ENCODE data around the gene DISC1. TPM values are rescaled to one million over a fixed set of nuclear protein-coding genes. Genes with fewer than 3 reads are reported as not detected.

DISC1 gene
- total RNA-seq, 1 experiment from 2014 or later, result 1.8 TPM

- ATAC-seq (no peak), DNase-seq (ENCODE audit: low read depth, low spot score) (no peak)
- no peak overlapping the region for H3K27ac ChIP-seq (ENCODE audit: low read depth, low read length)
- no peak overlapping the region for H2AFZ ChIP-seq (ENCODE audit: low read depth, low read length, poor library complexity, severe bottlenecking)
- no peaks in the 10 kb centered on the region for H3K36me3 ChIP-seq (ENCODE audit: control insufficient read depth in 1 of 2, insufficient read depth in 2 of 2, low read length in 2 of 2)
- no peaks in the 10 kb centered on the region for H3K79me2 ChIP-seq (ENCODE audit: insufficient read depth, low read length)
- RAD21 ChIA-PET (ENCODE audit: low non-redundant PET in 1 of 2, low total read pairs in 2 of 2, uncharacterized antibody in 2 of 2, unreplicated experiment in 2 of 2), result no interaction called here
- CTCF ChIA-PET, result no interaction called here
- H3K9me2 ChIP-seq (ENCODE audit: insufficient read depth), result no peaks in the 10 kb centered on the region
- no peak overlapping the region for H3K4me2 ChIP-seq (ENCODE audit: low read length)
- POLR2A ChIA-PET, result no interaction called here
- H3K9me3 ChIP-seq (ENCODE audit: control insufficient read depth in 1 of 2, insufficient read depth in 1 of 2, low read depth in 1 of 2, low read length in 2 of 2), result no peaks in the 10 kb centered on the region
- H3K9ac ChIP-seq (ENCODE audit: low read length), result no peak overlapping the region
- no peaks in the 10 kb centered on the region for H4K20me1 ChIP-seq (ENCODE audit: insufficient read depth)
- no peaks in the 10 kb centered on the region for H3K4me1 ChIP-seq (ENCODE audit: control insufficient read depth in 1 of 2, insufficient read depth in 2 of 2, low read length in 2 of 2)
- TF ChIP-seq SRF (IDR thresholded peaks at IDR 0.05; ENCODE audit: low read depth) (no peak), YY1 (IDR thresholded peaks at IDR 0.05; ENCODE audit: extremely low read depth, insufficient replicate concordance, low read depth, low read length) (no peak), ZBTB33 (IDR thresholded peaks at IDR 0.05; ENCODE audit: extremely low read depth, insufficient replicate concordance, low read length) (no peak), ELF1 (IDR thresholded peaks at IDR 0.05; ENCODE audit: borderline replicate concordance, low read depth) (no peak), CEBPB (IDR thresholded peaks at IDR 0.05; ENCODE audit: low read depth) (no peak), TCF7L2 (IDR thresholded peaks at IDR 0.05; ENCODE audit: borderline replicate concordance, extremely low read depth, insufficient read depth, insufficient read length) (no peak)
- TF ChIP-seq, protein P1, sequence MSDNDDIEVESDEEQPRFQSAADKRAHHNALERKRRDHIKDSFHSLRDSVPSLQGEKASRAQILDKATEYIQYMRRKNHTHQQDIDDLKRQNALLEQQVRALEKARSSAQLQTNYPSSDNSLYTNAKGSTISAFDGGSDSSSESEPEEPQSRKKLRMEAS (IDR thresholded peaks at IDR 0.05), result no peak
- intact Hi-C loops (cut with micrococcal nuclease), result no loop called here
- no peaks in the 10 kb centered on the region for H3K27me3 ChIP-seq (ENCODE audit: insufficient read depth, low read length)
- no TSS peak for BruUV-seq (replicated peaks)
- no peak overlapping the region for H3K4me3 ChIP-seq (replicated peaks in 1 of 2; ENCODE audit: low read depth in 1 of 2, low read length in 2 of 2)
Measured at GRCh38 chr1:231964961-231965360, 338.4 kb downstream of the DISC1 start.

GRCh38 chr1:231965615-231966014, 339.0 kb downstream of the DISC1 start:
- intact Hi-C loops (cut with micrococcal nuclease), result no loop called here
- TF ChIP-seq, protein P2, sequence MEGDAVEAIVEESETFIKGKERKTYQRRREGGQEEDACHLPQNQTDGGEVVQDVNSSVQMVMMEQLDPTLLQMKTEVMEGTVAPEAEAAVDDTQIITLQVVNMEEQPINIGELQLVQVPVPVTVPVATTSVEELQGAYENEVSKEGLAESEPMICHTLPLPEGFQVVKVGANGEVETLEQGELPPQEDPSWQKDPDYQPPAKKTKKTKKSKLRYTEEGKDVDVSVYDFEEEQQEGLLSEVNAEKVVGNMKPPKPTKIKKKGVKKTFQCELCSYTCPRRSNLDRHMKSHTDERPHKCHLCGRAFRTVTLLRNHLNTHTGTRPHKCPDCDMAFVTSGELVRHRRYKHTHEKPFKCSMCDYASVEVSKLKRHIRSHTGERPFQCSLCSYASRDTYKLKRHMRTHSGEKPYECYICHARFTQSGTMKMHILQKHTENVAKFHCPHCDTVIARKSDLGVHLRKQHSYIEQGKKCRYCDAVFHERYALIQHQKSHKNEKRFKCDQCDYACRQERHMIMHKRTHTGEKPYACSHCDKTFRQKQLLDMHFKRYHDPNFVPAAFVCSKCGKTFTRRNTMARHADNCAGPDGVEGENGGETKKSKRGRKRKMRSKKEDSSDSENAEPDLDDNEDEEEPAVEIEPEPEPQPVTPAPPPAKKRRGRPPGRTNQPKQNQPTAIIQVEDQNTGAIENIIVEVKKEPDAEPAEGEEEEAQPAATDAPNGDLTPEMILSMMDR (IDR thresholded peaks at IDR 0.05 in 2 of 3, conservative IDR thresholded peaks at IDR 0.05 in 1 of 3; ENCODE audit: borderline replicate concordance in 1 of 3, insufficient read depth in 1 of 3, low read depth in 2 of 3, low read length in 2 of 3), result no peak
- TF ChIP-seq SRF (IDR thresholded peaks at IDR 0.05; ENCODE audit: low read depth) (no peak), CEBPB (IDR thresholded peaks at IDR 0.05; ENCODE audit: low read depth) (no peak), EZH2 (IDR thresholded peaks at IDR 0.05) (no peak), RAD21 (IDR thresholded peaks at IDR 0.05; ENCODE audit: low read depth) (no peak), JUND (IDR thresholded peaks at IDR 0.05) (no peak), FOSL1 (IDR thresholded peaks at IDR 0.05; ENCODE audit: low read depth) (no peak)
- TF ChIP-seq, protein P3, sequence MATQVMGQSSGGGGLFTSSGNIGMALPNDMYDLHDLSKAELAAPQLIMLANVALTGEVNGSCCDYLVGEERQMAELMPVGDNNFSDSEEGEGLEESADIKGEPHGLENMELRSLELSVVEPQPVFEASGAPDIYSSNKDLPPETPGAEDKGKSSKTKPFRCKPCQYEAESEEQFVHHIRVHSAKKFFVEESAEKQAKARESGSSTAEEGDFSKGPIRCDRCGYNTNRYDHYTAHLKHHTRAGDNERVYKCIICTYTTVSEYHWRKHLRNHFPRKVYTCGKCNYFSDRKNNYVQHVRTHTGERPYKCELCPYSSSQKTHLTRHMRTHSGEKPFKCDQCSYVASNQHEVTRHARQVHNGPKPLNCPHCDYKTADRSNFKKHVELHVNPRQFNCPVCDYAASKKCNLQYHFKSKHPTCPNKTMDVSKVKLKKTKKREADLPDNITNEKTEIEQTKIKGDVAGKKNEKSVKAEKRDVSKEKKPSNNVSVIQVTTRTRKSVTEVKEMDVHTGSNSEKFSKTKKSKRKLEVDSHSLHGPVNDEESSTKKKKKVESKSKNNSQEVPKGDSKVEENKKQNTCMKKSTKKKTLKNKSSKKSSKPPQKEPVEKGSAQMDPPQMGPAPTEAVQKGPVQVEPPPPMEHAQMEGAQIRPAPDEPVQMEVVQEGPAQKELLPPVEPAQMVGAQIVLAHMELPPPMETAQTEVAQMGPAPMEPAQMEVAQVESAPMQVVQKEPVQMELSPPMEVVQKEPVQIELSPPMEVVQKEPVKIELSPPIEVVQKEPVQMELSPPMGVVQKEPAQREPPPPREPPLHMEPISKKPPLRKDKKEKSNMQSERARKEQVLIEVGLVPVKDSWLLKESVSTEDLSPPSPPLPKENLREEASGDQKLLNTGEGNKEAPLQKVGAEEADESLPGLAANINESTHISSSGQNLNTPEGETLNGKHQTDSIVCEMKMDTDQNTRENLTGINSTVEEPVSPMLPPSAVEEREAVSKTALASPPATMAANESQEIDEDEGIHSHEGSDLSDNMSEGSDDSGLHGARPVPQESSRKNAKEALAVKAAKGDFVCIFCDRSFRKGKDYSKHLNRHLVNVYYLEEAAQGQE (IDR thresholded peaks at IDR 0.05; ENCODE audit: low read depth), result no peak

More at GRCh38 chr1:231965615-231966014, 339.0 kb downstream of the DISC1 start:
- Histone ChIP-seq H3K27me3 (ENCODE audit: insufficient read depth, low read length) (no peaks in the 10 kb centered on the region), H3K79me2 (ENCODE audit: insufficient read depth, low read length) (no peaks in the 10 kb centered on the region), H3K9me2 (ENCODE audit: insufficient read depth) (no peaks in the 10 kb centered on the region), H3K4me1 (ENCODE audit: control insufficient read depth in 1 of 2, insufficient read depth in 2 of 2, low read length in 2 of 2) (no peaks in the 10 kb centered on the region), H2AFZ (ENCODE audit: low read depth, low read length, poor library complexity, severe bottlenecking) (no peak overlapping the region), H3K9me3 (ENCODE audit: control insufficient read depth in 1 of 2, insufficient read depth in 1 of 2, low read depth in 1 of 2, low read length in 2 of 2) (no peaks in the 10 kb centered on the region), H4K20me1 (ENCODE audit: insufficient read depth) (no peaks in the 10 kb centered on the region), H3K27ac (ENCODE audit: low read depth, low read length) (no peak overlapping the region), H3K4me2 (ENCODE audit: low read length) (no peak overlapping the region), H3K4me3 (replicated peaks in 1 of 2; ENCODE audit: low read depth in 1 of 2, low read length in 2 of 2) (no peak overlapping the region), H3K9ac (ENCODE audit: low read length) (no peak overlapping the region), H3K36me3 (ENCODE audit: control insufficient read depth in 1 of 2, insufficient read depth in 2 of 2, low read length in 2 of 2) (no peaks in the 10 kb centered on the region)
- POLR2A ChIA-PET, result no interaction called here
- DNase-seq (ENCODE audit: low read depth, low spot score) (no peak), ATAC-seq (no peak)
- no TSS peak for BruUV-seq (replicated peaks)
- CTCF ChIA-PET, result no interaction called here
- RAD21 ChIA-PET (ENCODE audit: low non-redundant PET in 1 of 2, low total read pairs in 2 of 2, uncharacterized antibody in 2 of 2, unreplicated experiment in 2 of 2), result no interaction called here
